Iris pigment epithelial cell (primary cell): ENCODE measurements around the gene BTC.
"Not testable (repeated sequence)": the region's sequence is repeated elsewhere in the genome, so short reads cannot be mapped to it uniquely, and the experiment has no call there.

ENCODE experiments used
- DNase-seq: peaks from one replicate; pipeline ENCODE4 v3.0.0-alpha.2; 2011; ENCODE audit warnings: low read depth

The BTC gene

GRCh38 chr4:74758551-74759145, 35.7 kb downstream of the BTC start:
- DNase-seq, result no peak

DNA sequence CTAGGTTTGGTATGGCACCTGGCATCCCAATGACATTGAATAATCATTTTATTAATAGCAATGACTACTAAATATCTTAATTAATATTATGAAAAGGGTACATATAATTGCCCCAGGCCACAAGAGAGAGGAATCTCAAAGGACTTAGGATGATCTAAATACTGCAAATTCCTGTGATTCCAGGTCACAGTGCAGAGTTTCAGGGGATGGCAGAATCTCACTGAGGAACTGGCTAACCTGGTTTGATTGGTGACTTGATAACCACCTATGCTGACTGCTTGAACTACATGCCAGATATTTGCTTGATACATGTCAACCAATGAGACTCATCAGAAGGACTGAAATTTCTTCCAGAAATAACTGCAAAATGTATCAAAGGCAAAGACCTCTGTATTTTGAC, 37.2 kb downstream of the BTC start:
- no peak for DNase-seq

DNA sequence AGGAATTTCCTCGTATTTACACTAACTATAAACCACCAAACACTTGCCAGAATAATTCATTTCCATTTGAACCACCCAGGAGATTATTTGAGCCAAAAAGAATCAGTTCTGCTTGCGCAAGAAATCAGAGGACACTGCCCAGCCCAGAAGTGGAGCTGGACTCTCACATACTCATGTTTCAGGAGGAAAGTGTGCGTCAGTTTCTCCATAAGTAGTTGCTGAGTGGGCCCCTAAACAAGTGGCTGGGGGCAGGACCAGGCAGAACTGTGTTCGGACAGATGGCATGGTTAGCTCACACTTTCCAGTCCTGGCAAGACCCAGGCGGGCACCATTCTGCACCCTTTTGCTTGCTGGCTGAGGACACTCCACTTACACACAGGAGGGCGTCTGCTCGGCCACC, 38.8 kb downstream of the BTC start:
- DNase-seq, result peak; percentile 7

DNA sequence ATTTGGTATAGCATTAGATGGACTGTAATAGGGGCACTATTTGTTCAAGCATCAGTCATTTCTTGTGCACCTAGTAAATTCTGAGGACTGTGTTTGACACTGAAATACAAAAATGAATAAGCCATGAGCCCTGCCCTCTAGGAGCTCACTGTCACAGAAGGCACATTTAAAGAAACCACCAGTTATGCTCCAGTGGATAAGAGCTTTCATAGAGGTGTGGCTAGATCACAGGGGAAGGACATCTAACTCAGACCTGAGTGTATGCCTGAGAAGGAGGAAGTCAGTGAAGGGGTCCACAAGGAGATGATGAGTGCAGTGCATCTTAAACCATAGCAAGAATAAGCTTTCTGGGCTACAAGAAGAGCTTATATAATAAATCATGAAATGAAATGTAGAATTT, 40.1 kb downstream of the BTC start:
- DNase-seq, result no peak

DNA sequence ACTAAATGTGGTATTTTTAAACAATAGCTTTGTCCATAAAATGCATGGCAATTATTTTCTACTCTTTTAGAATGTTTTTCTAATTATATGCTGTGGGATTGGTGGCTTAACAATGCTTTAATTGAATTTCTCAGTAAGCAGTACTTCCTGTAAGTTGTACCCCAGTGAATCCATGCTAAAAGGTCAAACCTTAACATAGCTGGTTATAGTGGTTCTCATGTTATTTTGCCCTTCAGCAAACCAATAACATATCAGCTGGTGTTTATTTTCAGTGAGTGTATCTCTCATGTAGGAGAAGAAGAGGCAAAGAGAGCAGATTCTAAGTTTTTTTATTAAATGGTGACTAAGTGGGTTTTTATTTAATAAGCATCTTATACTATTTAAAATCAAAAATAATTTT, 41.5 kb downstream of the BTC start:
- DNase-seq, result no peak

- DNase-seq, result no peak
Measured at GRCh38 chr4:74751856-74752255, 42.5 kb downstream of the BTC start.

DNA sequence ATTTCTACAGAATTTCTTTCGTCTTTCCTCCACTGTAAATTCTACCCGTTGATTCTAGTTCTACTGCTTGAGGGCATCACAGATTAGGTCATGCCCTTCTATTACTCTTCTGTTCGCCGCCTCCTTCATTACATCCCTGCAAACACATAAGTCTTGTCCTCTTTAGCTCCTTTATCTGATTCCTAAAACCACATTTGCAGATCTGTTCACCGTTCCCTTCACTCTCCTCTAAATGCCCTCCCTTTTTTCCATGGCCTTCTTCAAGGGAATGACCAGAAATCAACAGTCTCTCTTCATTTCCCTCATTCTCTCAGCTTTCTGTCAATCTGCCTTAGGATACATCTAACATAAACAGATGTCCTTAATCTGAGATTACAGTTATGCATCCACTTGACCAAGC, 43.1 kb downstream of the BTC start:
- DNase-seq, result no peak

DNA sequence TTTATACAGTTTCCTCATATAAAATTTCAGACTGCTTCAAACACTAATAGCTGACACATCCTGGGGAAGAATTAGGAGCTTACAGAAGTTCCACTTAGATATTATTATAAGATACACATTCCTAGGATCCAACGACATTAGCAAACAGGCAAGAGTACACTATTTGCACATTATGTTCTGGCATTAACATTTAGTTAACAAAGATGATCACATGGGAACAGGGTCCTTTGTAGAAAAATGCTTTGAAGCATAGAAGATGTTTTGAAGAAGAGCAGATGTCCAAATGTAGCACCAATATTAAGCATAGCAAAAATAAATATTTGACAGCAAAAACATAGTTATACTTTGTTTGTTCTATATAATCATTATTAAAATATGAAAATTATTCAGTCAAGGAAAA, 52.1 kb downstream of the BTC start:
- DNase-seq, result no peak

DNA sequence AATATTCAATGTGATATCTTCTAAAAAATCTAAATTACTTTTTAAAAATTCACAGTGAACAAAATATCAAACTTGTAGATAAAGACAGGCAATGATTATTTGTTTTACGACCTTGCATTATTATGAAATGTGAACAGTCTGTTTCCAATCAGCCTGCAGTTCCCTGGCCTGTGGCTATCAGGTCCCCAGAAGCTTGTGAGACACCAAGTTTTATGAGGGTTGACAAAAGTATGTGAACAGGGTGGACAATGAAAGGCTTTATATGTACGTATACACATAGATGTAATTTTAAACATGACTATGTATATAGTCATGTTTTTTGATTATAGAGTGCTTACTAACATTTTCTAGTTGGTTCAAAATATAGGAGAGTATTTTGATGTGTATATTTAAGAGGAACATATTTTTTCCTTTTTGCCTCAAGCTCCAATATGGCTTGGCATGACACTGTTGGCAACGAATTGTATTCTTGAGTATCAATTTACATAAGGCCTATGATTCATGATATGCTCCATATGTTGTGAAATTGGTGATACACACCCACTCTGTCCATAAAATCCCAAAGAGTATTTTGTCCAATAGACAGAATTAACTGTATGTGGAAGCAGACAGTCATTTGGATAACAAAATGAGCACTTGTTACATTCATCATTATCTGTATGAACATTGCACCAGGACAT, 55.7 kb downstream of the BTC start:
- peak; percentile 18 for DNase-seq

DNA sequence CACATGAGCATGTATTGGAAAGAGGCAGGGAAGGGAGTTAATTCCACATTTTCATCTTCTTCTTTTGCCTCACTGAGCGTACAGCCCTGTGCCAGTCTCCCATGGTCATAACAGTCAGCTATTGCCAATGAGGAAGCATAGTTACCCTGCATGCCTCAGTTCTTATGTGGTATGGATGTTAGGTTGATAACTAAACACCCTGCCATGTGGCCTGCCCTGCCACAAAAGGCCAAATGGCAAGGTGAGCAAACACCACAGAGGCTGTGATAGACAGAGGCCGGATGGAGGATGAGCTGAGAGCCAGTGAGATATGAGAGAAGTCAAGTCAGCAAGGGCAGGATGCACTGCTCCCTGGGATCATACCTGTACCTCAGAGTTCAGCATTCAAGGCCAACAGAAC, 59.3 kb downstream of the BTC start:
- DNase-seq, result no peak

GRCh38 chr4:74733756-74734155, 60.6 kb downstream of the BTC start:
- DNase-seq, result no peak

DNA sequence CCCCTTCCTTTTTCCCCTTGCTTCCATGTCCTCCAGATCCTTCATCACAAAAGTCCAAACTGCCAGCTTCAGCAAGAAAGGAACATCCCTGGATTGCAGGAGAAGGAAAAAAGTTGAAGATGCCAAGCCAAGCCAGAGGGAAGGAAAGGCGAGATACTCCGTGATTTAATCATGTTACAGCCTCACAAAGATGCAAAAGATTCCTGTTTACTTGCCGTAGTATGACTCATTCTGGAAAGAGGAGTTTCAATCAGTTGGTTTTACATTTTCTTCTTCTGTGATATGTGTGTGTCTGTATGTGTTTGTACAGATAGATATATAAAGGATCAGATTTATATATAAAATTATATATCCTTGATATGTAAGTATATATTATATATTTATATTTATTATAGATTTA, 69.3 kb downstream of the BTC start:
- DNase-seq, result peak; percentile 4

DNA sequence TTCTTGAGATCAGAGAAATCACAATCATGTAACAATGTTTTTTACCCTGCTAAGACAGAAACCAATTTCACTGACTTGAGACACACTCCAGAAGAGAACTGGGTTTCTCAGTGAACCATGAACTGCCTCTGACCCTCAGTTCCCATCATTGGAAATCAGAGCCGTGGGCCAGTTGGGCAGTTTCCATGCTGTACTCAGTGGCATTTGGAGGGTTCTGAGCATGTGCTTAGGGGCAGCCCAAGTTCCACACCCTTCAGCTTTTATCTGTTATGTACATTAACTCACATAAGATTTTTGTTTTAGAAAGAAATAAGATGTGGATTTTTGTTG, 77.9 kb downstream of the BTC start:
- no peak for DNase-seq

DNA sequence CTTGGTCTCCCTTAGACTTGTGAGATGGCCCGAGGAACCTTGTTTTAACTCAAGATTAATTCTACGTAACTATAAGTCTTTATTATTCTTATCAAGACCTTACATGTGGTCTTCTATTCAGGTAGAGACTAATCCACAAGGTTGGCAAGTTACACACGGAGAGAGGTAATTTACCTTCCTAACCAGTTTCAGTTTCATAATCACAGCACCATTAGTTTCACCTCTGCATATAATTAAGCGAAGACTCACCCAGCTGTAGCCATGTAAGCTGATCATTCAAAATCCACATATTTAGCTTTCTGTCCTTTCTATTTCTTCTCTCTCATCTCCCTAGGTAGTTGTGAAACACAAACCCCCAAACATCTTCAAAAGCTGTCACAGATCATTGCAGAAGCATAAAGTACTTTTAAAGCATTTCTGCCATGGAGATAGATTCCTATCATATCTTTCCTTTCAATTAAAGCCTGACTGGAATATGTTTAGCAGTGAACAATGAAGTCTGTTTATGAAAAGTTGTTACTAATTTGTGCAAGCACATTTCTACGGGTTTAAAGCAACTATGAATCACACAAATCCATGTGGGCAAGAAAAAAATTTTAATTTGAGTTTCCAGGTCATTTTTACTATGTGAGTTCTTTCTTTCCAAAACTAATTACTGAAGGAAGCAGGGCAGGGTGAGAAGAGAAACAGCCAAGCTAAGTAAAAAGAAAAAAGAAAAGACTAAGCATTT, 78.5 kb downstream of the BTC start:
- no peak for DNase-seq

- no peak for DNase-seq
Measured at GRCh38 chr4:74714611-74715130, 79.7 kb downstream of the BTC start.

- DNase-seq, result not testable (repeated sequence)
Measured at GRCh38 chr4:74708135-74708534, 86.2 kb downstream of the BTC start.
